AG04450 (cell line): Measurements from ENCODE around the gene LRCH1. TPM values are rescaled to one million over a fixed set of nuclear protein-coding genes. Genes with fewer than 3 reads are reported as not detected.

Experiments
- CTCF ChIA-PET: fragments of 300-600, 350-600 bp; formaldehyde crosslinking; extraction: SDS; loops from one replicate; lab custom pipeline; 2022; ENCODE audit warnings: antibody characterized with exemption, inconsistent platforms; lab: Charles Lee
- POLR2A ChIA-PET: fragments of 350-600 bp; formaldehyde crosslinking; extraction: SDS; loops from one replicate; lab custom pipeline; 2021; ENCODE audit warnings: antibody characterized with exemption, inconsistent platforms; lab: Yijun Ruan, JAX
- DNase-seq: peaks from one replicate; pipeline ENCODE4 v3.0.0-alpha.2; 2011; ENCODE audit warnings: low read depth, low spot score
- H3K27ac ChIP-seq: one replicate; pipeline ENCODE4 v1.5.1; 2012; ENCODE audit warnings: low read depth, low read length, control low read depth
- H3K27me3 ChIP-seq: one replicate; pipeline ENCODE4 v1.6.0; 2012; ENCODE audit warnings: low read length; ENCODE audit not compliant: control insufficient read depth, insufficient read depth
- H3K4me3 ChIP-seq: 2 replicates; pipeline ENCODE4 v1.5.1; 2011; ENCODE audit warnings: mild to moderate bottlenecking, low read depth, low read length, control low read depth
- H3K9me3 ChIP-seq: 2 replicates; pipeline ENCODE4 v1.5.1; 2012; ENCODE audit warnings: low read length; ENCODE audit not compliant: control insufficient read depth, insufficient read depth
- polyA minus RNA-seq: library from RNA; depleted of rRNA, polyadenylated mRNA; stranded (reverse); fragments of >200 nt; gene quantifications from 2 replicates; pipeline ENCODE4 v1.2.3, GENCODE V29; 2011; rRNA and poly(A)+ RNA removed
- polyA plus RNA-seq: library from polyadenylated mRNA; depleted of rRNA; stranded (reverse); fragments of >200 nt; gene quantifications from 2 replicates; pipeline ENCODE4 v1.2.3, GENCODE V29; 2011; rRNA removed
- TF ChIP-seq, protein P1 (sequence below): IDR thresholded peaks from 2 replicates; pipeline ENCODE4 v1.5.1; 2011; ENCODE audit warnings: low read depth, low read length, control low read depth, inconsistent platforms

Gene LRCH1
- 16.5 and 17.4 TPM in 2 replicates for polyA plus RNA-seq
- 21.3 and 24.1 TPM in 2 replicates for polyA minus RNA-seq

DNA sequence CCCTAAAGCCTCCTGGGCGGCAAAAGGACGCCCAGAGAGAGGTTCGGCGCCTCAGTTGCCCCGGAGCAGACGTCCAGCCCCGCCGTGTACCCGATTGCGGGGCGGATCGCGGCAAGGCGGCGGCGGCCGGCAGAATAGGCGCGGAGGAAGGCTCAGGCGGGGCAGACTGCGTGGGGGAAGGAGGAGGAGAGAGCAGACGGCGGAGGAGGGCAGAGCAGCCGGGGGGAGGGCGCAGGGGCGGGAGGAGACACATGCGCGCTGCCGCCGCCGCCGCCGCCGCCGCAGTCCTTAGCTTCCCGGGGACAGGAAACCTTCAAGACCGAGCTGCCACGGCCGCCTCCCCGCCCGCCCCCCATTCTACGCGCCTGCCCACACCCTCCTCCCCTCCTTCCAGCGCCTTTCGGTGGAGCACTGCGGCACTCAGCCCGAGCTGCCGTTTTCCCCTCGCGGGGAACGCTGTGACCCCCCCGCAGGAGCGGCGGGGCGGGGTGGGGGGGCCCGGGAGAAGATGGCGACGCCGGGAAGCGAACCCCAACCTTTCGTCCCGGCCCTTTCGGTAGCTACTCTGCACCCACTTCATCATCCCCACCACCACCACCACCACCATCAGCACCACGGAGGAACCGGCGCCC lies at the start of gene LRCH1:
Gene LRCH1 (plus strand): TSS at position 282 of the 632 bp plus-strand sequence. CDS start 227 bp downstream, at position 509.
- ChIA-PET POLR2A (interaction anchor here (0.5 to 1.1 kb wide), 4 partner anchors 19 to 127 kb away, joined by 3 to 5 read pairs (median 3); no protein-coding TSS in a partner anchor), CTCF (interaction anchor here (0.5 to 6.0 kb wide), 11 partner anchors 18 to 168 kb away, joined by 3 to 106 read pairs (median 6); no protein-coding TSS in a partner anchor)
- H3K27ac ChIP-seq: peak within 1 kb of the TSS; percentile 94
- H3K4me3 ChIP-seq: peak within 1 kb of the TSS; percentile 92
- no peak for DNase-seq
- TF ChIP-seq, protein P1, sequence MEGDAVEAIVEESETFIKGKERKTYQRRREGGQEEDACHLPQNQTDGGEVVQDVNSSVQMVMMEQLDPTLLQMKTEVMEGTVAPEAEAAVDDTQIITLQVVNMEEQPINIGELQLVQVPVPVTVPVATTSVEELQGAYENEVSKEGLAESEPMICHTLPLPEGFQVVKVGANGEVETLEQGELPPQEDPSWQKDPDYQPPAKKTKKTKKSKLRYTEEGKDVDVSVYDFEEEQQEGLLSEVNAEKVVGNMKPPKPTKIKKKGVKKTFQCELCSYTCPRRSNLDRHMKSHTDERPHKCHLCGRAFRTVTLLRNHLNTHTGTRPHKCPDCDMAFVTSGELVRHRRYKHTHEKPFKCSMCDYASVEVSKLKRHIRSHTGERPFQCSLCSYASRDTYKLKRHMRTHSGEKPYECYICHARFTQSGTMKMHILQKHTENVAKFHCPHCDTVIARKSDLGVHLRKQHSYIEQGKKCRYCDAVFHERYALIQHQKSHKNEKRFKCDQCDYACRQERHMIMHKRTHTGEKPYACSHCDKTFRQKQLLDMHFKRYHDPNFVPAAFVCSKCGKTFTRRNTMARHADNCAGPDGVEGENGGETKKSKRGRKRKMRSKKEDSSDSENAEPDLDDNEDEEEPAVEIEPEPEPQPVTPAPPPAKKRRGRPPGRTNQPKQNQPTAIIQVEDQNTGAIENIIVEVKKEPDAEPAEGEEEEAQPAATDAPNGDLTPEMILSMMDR: no peak
- H3K27me3 ChIP-seq: no peaks in the 10 kb centered on the region
- peaks cover 6% of the 10 kb centered on the region; the same call in 1 of the 2 replicates for H3K9me3 ChIP-seq

GRCh38 chr13:46504036-46504435 lies 48.9 kb upstream of the LRCH1 start:
- no peaks in the 10 kb centered on the region for H3K9me3 ChIP-seq
- no peak overlapping the region for H3K27ac ChIP-seq
- TF ChIP-seq, protein P1: no peak
- no peak overlapping the region for H3K4me3 ChIP-seq
- CTCF ChIA-PET: no interaction called here
- DNase-seq: no peak
- POLR2A ChIA-PET: no interaction called here
- H3K27me3 ChIP-seq: peaks cover 3% of the 10 kb centered on the region

- DNase-seq: no peak
- ChIA-PET CTCF (interaction anchor here (0.6 kb wide), 1 partner anchor 1139 kb away, joined by 4 read pairs; no protein-coding TSS in a partner anchor), POLR2A (no interaction called here)
- H3K4me3 ChIP-seq: no peak overlapping the region
- no peaks in the 10 kb centered on the region for H3K9me3 ChIP-seq
- H3K27ac ChIP-seq: no peak overlapping the region
- TF ChIP-seq, protein P1: no peak
- H3K27me3 ChIP-seq: peaks cover 10% of the 10 kb centered on the region
Measured at GRCh38 chr13:46507981-46508380, 45.0 kb upstream of the LRCH1 start.

- TF ChIP-seq, protein P1: no peak
- peaks cover 10% of the 10 kb centered on the region for H3K27me3 ChIP-seq
- no peak overlapping the region for H3K27ac ChIP-seq
- no peaks in the 10 kb centered on the region for H3K9me3 ChIP-seq
- H3K4me3 ChIP-seq: no peak overlapping the region
- POLR2A ChIA-PET: no interaction called here
- CTCF ChIA-PET: no interaction called here
- DNase-seq: no peak
Measured at GRCh38 chr13:46509981-46510380, 43.0 kb upstream of the LRCH1 start.

DNA sequence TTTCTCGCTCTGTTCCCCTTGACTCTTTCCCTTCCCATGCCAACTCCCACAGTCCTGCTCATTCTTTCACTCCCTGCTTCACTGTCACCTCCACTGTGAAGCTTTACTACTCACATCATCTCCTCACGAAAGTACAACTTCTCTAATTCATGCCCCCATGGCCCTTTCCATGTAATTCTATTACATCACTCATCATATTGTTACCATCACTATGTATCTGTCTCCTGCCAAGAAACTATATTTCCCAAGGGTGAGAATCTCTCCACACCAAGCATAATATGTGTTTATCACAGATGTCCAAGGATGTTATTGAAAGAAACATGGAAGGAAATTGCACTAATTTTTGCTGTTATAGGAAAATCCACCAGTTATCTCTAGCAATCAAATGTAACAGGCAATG lies 37.2 kb upstream of the LRCH1 start:
- ChIA-PET CTCF (no interaction called here), POLR2A (no interaction called here)
- Histone ChIP-seq H3K9me3 (no peaks in the 10 kb centered on the region), H3K4me3 (no peak overlapping the region), H3K27ac (no peak overlapping the region), H3K27me3 (peaks cover 4% of the 10 kb centered on the region)
- no peak for DNase-seq
- TF ChIP-seq, protein P1: no peak
